Measurements from ENCODE around the gene CST5.

DNA sequence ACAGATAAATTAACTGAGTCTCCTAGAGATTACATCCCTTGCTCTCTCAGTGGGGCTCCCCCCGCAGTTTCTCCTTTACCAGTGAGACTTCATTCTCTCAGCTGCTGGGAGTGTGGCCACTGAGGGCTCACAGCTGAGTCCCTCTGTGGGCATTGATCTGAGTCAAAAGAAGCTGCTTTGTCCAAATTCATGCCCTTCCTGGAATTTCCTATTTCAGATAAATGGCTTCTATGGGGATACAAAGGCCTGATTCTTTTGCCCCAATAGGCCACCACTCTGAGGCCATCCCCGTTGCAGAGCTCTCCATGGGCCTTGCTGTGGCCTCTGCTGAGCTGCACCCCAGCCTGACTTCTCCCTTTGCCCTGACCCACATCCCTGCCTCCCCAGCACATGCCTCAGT lies 10.0 kb downstream of the CST5 start:
- no peak for TF ChIP-seq REST (IDR thresholded peaks at IDR 0.05; ENCODE audit: low read depth, low read length)
- TF ChIP-seq YY1 (IDR thresholded peaks at IDR 0.05; ENCODE audit: low read depth), result no peak
